Upper lobe of left lung (tissue), 6 donors: Measurements from ENCODE around the gene RHBDD2. TPM values are rescaled to one million over a fixed set of nuclear protein-coding genes. Genes with fewer than 3 reads are reported as not detected.
"Not testable (repeated sequence)": the region's sequence is repeated elsewhere in the genome, so short reads cannot be mapped to it uniquely, and the experiment has no call there.

Experiments
- ATAC-seq, 2 donors: fragments of 200-7000 bp; cut with Tn5 transposase; one replicate each; pipeline ENCODE4 v1.9.1; 2022; ENCODE audit warnings: mild to moderate bottlenecking in 2 of 2, moderate library complexity in 2 of 2; ENCODE audit not compliant: low FRiP score in 2 of 2
- DNase-seq, 2 donors: peaks; one replicate each; pipeline ENCODE4 v3.0.0-alpha.2; 2019 to 2020
- H3K27ac ChIP-seq, 4 donors: fragments of 200-600 bp; sonication (generic); one replicate each; pipeline ENCODE4 v1.5.1; 2016 to 2019
- H3K27me3 ChIP-seq, 4 donors: fragments of 200-600 bp; sonication (generic); one replicate each; pipeline ENCODE4 v1.5.1; 2017 to 2019
- H3K36me3 ChIP-seq, 4 donors: fragments of 200-600 bp; sonication (generic); one replicate each; pipeline ENCODE4 v1.5.1; 2016 to 2019
- H3K4me1 ChIP-seq, 4 donors: fragments of 200-600 bp; sonication (generic); one replicate each; pipeline ENCODE4 v1.5.1; 2018 to 2019
- H3K4me3 ChIP-seq, 4 donors: fragments of 200-600 bp; sonication (generic); one replicate each; pipeline ENCODE4 v1.5.1; 2017 to 2019; ENCODE audit warnings: mild to moderate bottlenecking in 2 of 4, moderate library complexity in 1 of 4
- H3K9me3 ChIP-seq, 4 donors: fragments of 200-600 bp; sonication (generic); one replicate each; pipeline ENCODE4 v1.5.1; 2018 to 2019
- EP300 ChIP-seq, 4 donors: sonication (generic); formaldehyde crosslinking; IDR thresholded peaks; one replicate each; pipeline ENCODE4 v1.5.1; 2017; ENCODE audit warnings: antibody characterized with exemption in 4 of 4, control low read depth in 2 of 4
- POLR2A ChIP-seq, 4 donors: fragments of 450-650 bp; IDR thresholded peaks; one replicate each; pipeline ENCODE4 v1.5.1; 2016 to 2017; ENCODE audit warnings: antibody characterized with exemption in 4 of 4, mild to moderate bottlenecking in 2 of 4
- POLR2AphosphoS5 ChIP-seq, 2 donors: sonication (generic); formaldehyde crosslinking; IDR thresholded peaks; one replicate each; pipeline ENCODE4 v1.5.1; 2017; ENCODE audit warnings: antibody characterized with exemption in 2 of 2
- WGBS, 2 donors: methylation state at CpG; one replicate each; pipeline ENCODE4 v1.1.5; 2017 to 2018; 5-methylcytosine and 5-hydroxymethylcytosine counted together
- total RNA-seq, 6 donors: library from RNA; depleted of rRNA in 4 of 6; stranded (reverse); fragments of >200 nt in 4 of 6; gene quantifications; one replicate each; pipeline versions ENCODE4 v1.1.0 to v1.2.1, GENCODE V29; 2016 to 2021
- TF ChIP-seq, protein P1 (sequence below), 6 experiments: fragments of 450-650 bp in 4 of 6; fragments of 200-600 bp in 2 of 6; sonication (generic) in 2 of 6; IDR thresholded peaks; one replicate each; pipeline ENCODE4 v1.5.1; 2016 to 2019; ENCODE audit warnings: antibody characterized with exemption in 6 of 6
- donor health status: DM: no; HTN: no; CAD: no; lungs with moderate emphysema.
- donor health status: DM: no; HTN: yes; CAD: no; lungs with severe emphysema.

RHBDD2 gene
- total RNA-seq, 6 donors from 2014 or later = 35.6 to 132 (median 82.5) TPM

DNA sequence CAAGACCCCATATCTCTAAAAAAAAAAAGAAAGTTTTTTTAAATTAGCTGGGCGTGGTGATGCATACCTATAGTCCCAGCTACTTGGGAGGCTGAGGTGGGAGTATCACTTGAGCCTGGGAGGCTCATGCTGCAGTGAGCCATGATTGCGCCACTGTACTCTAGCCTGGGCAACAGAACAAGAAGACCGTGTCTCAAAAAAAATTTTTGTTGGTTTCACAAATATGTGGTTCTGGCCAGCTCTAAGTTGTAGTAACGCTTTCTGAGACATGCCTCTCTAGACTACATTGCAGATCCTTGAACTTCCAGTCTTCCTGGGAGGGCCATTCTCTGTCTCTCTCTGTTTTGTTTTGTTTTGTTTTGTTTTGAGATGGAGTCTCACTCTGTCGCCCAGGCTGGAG lies 24.6 kb upstream of the RHBDD2 start:
- no peak for TF ChIP-seq POLR2AphosphoS5 (IDR thresholded peaks at IDR 0.05)
- TF ChIP-seq POLR2A (IDR thresholded peaks at IDR 0.05) = no peak
- TF ChIP-seq, protein P1, sequence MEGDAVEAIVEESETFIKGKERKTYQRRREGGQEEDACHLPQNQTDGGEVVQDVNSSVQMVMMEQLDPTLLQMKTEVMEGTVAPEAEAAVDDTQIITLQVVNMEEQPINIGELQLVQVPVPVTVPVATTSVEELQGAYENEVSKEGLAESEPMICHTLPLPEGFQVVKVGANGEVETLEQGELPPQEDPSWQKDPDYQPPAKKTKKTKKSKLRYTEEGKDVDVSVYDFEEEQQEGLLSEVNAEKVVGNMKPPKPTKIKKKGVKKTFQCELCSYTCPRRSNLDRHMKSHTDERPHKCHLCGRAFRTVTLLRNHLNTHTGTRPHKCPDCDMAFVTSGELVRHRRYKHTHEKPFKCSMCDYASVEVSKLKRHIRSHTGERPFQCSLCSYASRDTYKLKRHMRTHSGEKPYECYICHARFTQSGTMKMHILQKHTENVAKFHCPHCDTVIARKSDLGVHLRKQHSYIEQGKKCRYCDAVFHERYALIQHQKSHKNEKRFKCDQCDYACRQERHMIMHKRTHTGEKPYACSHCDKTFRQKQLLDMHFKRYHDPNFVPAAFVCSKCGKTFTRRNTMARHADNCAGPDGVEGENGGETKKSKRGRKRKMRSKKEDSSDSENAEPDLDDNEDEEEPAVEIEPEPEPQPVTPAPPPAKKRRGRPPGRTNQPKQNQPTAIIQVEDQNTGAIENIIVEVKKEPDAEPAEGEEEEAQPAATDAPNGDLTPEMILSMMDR (IDR thresholded peaks at IDR 0.05) = no peak
- Histone ChIP-seq H3K27me3 (no peaks in the 10 kb centered on the region), H3K36me3 (no peaks in the 10 kb centered on the region), H3K4me3 (no peak overlapping the region), H3K4me1 (no peaks in the 10 kb centered on the region), H3K9me3 (no peaks in the 10 kb centered on the region), H3K27ac (no peak overlapping the region)
- DNase-seq = peak in 1 of 2 donors; percentile 40
- peak in 1 of 2 donors; percentile 74 for ATAC-seq
- WGBS, 2 donors = 70 to 72% methylated on average over 5 of the region's 5 CpGs

DNA sequence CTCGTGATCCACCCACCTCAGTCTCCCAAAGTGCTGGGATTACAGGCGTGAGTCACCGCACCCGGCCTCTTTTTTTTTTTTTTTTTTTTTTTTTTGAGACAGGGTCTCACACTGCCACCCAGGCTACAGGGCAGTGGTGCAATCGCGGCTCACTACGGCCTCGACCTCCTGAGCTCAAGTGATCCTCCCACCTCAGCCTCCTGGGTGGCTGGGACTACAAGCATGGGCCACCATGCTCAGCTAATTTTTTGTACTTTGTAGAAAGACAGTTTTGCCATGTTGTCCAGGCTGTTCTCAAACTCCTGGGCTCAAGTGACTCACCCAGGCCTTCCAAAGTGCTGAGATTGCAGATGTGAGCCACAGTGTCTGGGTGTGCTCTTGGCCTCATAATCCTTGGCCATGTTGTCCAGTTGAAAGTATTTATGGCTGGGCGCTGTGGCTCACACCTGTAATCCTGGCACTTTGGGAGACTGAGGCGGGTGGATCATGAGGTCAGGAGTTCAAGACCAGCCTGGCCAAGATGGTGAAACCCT lies 24.0 kb upstream of the RHBDD2 start:
- H3K4me3 ChIP-seq, H3K4me1 ChIP-seq, H3K27me3 ChIP-seq, H3K9me3 ChIP-seq, H3K36me3 ChIP-seq, H3K27ac ChIP-seq, DNase-seq: not testable (repeated sequence)
- peak in 1 of 2 donors; percentile 61 for ATAC-seq
- 87 to 90% methylated on average over 7 to 10 of the region's 10 CpGs for WGBS, 2 donors

GRCh38 chr7:75856536-75856935 lies 22.3 kb upstream of the RHBDD2 start:
- TF ChIP-seq EP300 (IDR thresholded peaks at IDR 0.05) (peak in 1 of 4 donors; percentile 52), POLR2AphosphoS5 (IDR thresholded peaks at IDR 0.05) (no peak), POLR2A (IDR thresholded peaks at IDR 0.05) (no peak)
- DNase-seq = no peak
- Histone ChIP-seq H3K27ac (no peak overlapping the region), H3K4me3 (no peak overlapping the region), H3K9me3 (no peaks in the 10 kb centered on the region), H3K27me3 (no peaks in the 10 kb centered on the region), H3K36me3 (no peaks in the 10 kb centered on the region), H3K4me1 (no peaks in the 10 kb centered on the region)
- ATAC-seq = peak; percentile 68 to 70
- WGBS, 2 donors = 70 to 77% methylated on average over 6 of the region's 6 CpGs

DNA sequence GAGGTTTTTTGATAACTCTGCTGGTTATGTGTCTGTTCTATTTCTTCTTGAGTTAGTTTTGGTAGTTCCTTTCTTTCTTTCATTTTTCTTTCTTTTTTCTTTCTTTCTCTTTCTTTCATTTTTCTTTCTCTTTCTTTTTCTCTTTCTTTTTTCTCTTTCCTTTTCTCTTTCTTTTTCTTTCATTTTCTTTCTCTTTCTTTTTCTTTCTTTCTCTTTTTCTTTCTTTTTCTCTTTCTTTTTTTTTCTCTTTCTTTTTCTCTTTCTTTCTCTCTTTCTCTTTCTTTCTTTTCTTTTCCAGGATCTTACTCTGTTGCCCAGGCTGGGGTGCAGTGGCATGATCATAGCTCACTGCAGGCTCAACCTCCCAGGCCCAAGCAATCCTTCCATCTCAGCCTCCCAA lies 20.4 kb upstream of the RHBDD2 start:
- Histone ChIP-seq H3K27me3 (no peaks in the 10 kb centered on the region), H3K36me3 (no peaks in the 10 kb centered on the region), H3K9me3 (no peaks in the 10 kb centered on the region), H3K4me3 (no peak overlapping the region), H3K4me1 (no peaks in the 10 kb centered on the region), H3K27ac (no peak overlapping the region)
- TF ChIP-seq EP300 (IDR thresholded peaks at IDR 0.05) = no peak
- TF ChIP-seq, protein P1 (IDR thresholded peaks at IDR 0.05) = no peak
- no peak for TF ChIP-seq POLR2A (IDR thresholded peaks at IDR 0.05)
- no peak for TF ChIP-seq POLR2AphosphoS5 (IDR thresholded peaks at IDR 0.05)
- ATAC-seq (no peak), DNase-seq (no peak)

DNA sequence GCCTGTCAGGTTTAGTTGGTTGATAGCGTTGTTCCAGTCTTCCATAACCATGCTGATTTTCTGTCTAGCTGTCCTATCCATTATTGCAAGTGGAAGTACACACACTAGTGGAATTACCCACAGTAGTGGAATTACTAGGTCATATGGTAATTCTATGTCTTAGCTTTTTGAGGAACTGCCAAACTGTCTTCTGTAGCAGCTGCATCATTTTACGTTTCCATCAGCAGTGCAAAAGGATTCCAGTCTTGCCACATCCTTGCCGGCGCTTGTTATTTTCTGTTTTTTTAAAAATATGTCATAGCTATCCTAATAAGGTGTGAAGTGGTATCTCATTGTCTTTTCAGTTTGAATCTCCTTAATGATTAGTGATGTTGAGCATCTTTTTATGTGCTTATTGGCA lies 17.2 kb upstream of the RHBDD2 start:
- Histone ChIP-seq H3K36me3 (no peaks in the 10 kb centered on the region), H3K4me1 (peaks cover 2 to 6% (median 5%) of the 10 kb centered on the region in 4 donors), H3K9me3 (no peaks in the 10 kb centered on the region), H3K27ac (peak overlapping the region in 2 of 4 donors; percentile 4 to 41), H3K4me3 (no peak overlapping the region), H3K27me3 (no peaks in the 10 kb centered on the region)
- ATAC-seq (peak; percentile 26 to 75), DNase-seq (no peak)
- TF ChIP-seq, protein P1 (IDR thresholded peaks at IDR 0.05) = no peak
- TF ChIP-seq EP300 (IDR thresholded peaks at IDR 0.05) = peak in 1 of 4 donors; percentile 37
- no peak for TF ChIP-seq POLR2A (IDR thresholded peaks at IDR 0.05)
- peak in 1 of 2 donors; percentile 36 for TF ChIP-seq POLR2AphosphoS5 (IDR thresholded peaks at IDR 0.05)
- 67 to 72% methylated on average over 4 of the region's 4 CpGs for WGBS, 2 donors

- not testable (repeated sequence) for ATAC-seq, H3K36me3 ChIP-seq, H3K9me3 ChIP-seq, H3K27me3 ChIP-seq, H3K27ac ChIP-seq, H3K4me3 ChIP-seq, DNase-seq
- 78 to 90% methylated on average over 4 of the region's 4 CpGs for WGBS, 2 donors
- peaks cover 6 to 10% (median 8%) of the 10 kb centered on the region in 4 donors for H3K4me1 ChIP-seq
Observed at GRCh38 chr7:75864251-75864650, 14.6 kb upstream of the RHBDD2 start.
